Measurements from ENCODE around the gene SLC40A1. TPM values are rescaled to one million over a fixed set of nuclear protein-coding genes. Genes with fewer than 3 reads are reported as not detected.
"Not testable (repeated sequence)": the region's sequence is repeated elsewhere in the genome, so short reads cannot be mapped to it uniquely, and the experiment has no call there.

The SLC40A1 gene
- 0.59 TPM for polyA plus RNA-seq (2013, experiment 1 of 2; ENCODE audit: insufficient read length)
- 1.4 TPM for polyA plus RNA-seq (2013, experiment 2 of 2; ENCODE audit: insufficient read length)

GRCh38 chr2:189580658-189581353 lies at the start of gene SLC40A1:
SLC40A1 (minus strand) TSS chr2:189580786; CDS start chr2:189580460, 326 bp downstream.
- DNase-seq, result peak; percentile 65

- peak; percentile 41 for DNase-seq
Observed at GRCh38 chr2:189629531-189630453, 49.2 kb upstream of the SLC40A1 start.

GRCh38 chr2:189628817-189629530 lies 48.4 kb upstream of the SLC40A1 start:
- no peak for DNase-seq

- no peak for DNase-seq
Observed at GRCh38 chr2:189627789-189628188, 47.2 kb upstream of the SLC40A1 start.

GRCh38 chr2:189625636-189626035 lies 45.0 kb upstream of the SLC40A1 start:
- no peak for DNase-seq

- DNase-seq, result no peak
Observed at GRCh38 chr2:189624648-189625355, 44.2 kb upstream of the SLC40A1 start.

- DNase-seq, result no peak
Observed at GRCh38 chr2:189623049-189623448, 42.5 kb upstream of the SLC40A1 start.

GRCh38 chr2:189621781-189622180 lies 41.2 kb upstream of the SLC40A1 start:
- no peak for DNase-seq

- DNase-seq, result no peak
Observed at GRCh38 chr2:189618197-189618596, 37.6 kb upstream of the SLC40A1 start.

- DNase-seq, result no peak
Observed at GRCh38 chr2:189614585-189614984, 34.0 kb upstream of the SLC40A1 start.

GRCh38 chr2:189613650-189614420 lies 33.2 kb upstream of the SLC40A1 start:
- peak; percentile 64 for DNase-seq

- DNase-seq, result peak; percentile 77
Observed at GRCh38 chr2:189613077-189613636, 32.6 kb upstream of the SLC40A1 start.

- DNase-seq, result no peak
Observed at GRCh38 chr2:189610700-189611099, 30.1 kb upstream of the SLC40A1 start.

GRCh38 chr2:189609853-189610252 lies 29.3 kb upstream of the SLC40A1 start:
- no peak for DNase-seq

GRCh38 chr2:189609423-189609816 lies 28.8 kb upstream of the SLC40A1 start:
- no peak for DNase-seq

- DNase-seq, result peak; percentile 47
Observed at GRCh38 chr2:189608795-189609422, 28.3 kb upstream of the SLC40A1 start.

GRCh38 chr2:189608170-189608569 lies 27.6 kb upstream of the SLC40A1 start:
- no peak for DNase-seq

- DNase-seq, result no peak
Observed at GRCh38 chr2:189602233-189602632, 21.6 kb upstream of the SLC40A1 start.

GRCh38 chr2:189601652-189602051 lies 21.1 kb upstream of the SLC40A1 start:
- not testable (repeated sequence) for DNase-seq

GRCh38 chr2:189601043-189601442 lies 20.5 kb upstream of the SLC40A1 start:
- DNase-seq, result peak; percentile 46

All from fibroblast of skin of back (primary cell).